Lung (tissue), 12 donors: ENCODE data around the gene LNX1. TPM values are rescaled to one million over a fixed set of nuclear protein-coding genes. Genes with fewer than 3 reads are reported as not detected.
A peak's percentile ranks its signal among the peaks of the same experiment; 100 is the strongest.

Source experiments
- ATAC-seq: fragments of 200-7000 bp; cut with Tn5 transposase; one replicate; pipeline ENCODE4 v1.9.1; 2020; ENCODE audit warnings: moderate number of reproducible peaks; ENCODE audit not compliant: insufficient read depth, low FRiP score
- DNase-seq, 3 donors: peaks; one replicate each; pipeline ENCODE4 v3.0.0-alpha.2; 2013 to 2017
- H3K27ac ChIP-seq, 2 donors: one replicate each; pipeline ENCODE4 v1.5.1; 2013; ENCODE audit warnings: mild to moderate bottlenecking in 2 of 2, moderate library complexity in 2 of 2, control low read depth in 1 of 2, inconsistent platforms in 1 of 2, low read depth in 1 of 2, low read length in 1 of 2
- H3K27me3 ChIP-seq, 3 donors: one replicate each; pipeline ENCODE4 v1.5.1; 2013; ENCODE audit warnings: low read length in 2 of 3; ENCODE audit not compliant: control insufficient read depth in 3 of 3, insufficient read depth in 3 of 3
- H3K36me3 ChIP-seq, 4 donors: one replicate each; pipeline ENCODE4 v1.5.1; 2013; ENCODE audit warnings: low read length in 4 of 4, mild to moderate bottlenecking in 1 of 4, moderate library complexity in 1 of 4; ENCODE audit not compliant: control insufficient read depth in 4 of 4, insufficient read depth in 4 of 4
- H3K4me1 ChIP-seq, 5 donors: one replicate each; pipeline ENCODE4 v1.5.1; 2013; ENCODE audit warnings: low read length in 5 of 5, mild to moderate bottlenecking in 2 of 5, moderate library complexity in 1 of 5; ENCODE audit not compliant: control insufficient read depth in 5 of 5, insufficient read depth in 5 of 5
- H3K4me3 ChIP-seq: one replicate; pipeline ENCODE4 v1.5.1; 2013; ENCODE audit warnings: mild to moderate bottlenecking, control low read depth, moderate library complexity
- H3K9ac ChIP-seq, 2 donors: one replicate each; pipeline ENCODE4 v1.5.1; 2013; ENCODE audit warnings: low read length in 2 of 2, control low read depth in 1 of 2; ENCODE audit not compliant: insufficient read depth in 1 of 2
- H3K9me3 ChIP-seq, 4 donors: one replicate each; pipeline ENCODE4 v1.5.1; 2013; ENCODE audit warnings: low read length in 3 of 4, mild to moderate bottlenecking in 1 of 4, moderate library complexity in 1 of 4; ENCODE audit not compliant: control insufficient read depth in 4 of 4, insufficient read depth in 3 of 4
- WGBS, 2 donors: extraction: QIAGEN DNeasy Blood & Tissue Kit; methylation state at CpG; one replicate each; pipeline ENCODE4 v1.1.7; 2013; 5-methylcytosine and 5-hydroxymethylcytosine counted together
- polyA plus RNA-seq, 2 donors: library from polyadenylated mRNA; stranded (reverse); fragments of 200-250 nt; gene quantifications; one replicate each; pipeline ENCODE4 v1.2.1, GENCODE V29; 2013
- total RNA-seq, 2 donors: library from RNA; depleted of rRNA in 1 of 2; stranded (reverse); fragments of >200 nt in 1 of 2; gene quantifications; one replicate each; pipeline ENCODE4 v1.2.1, GENCODE V29; 2014 to 2021
- TF ChIP-seq, protein P1 (sequence below): IDR thresholded peaks from 2 replicates; pipeline ENCODE4 v1.5.1; 2012; ENCODE audit warnings: mild to moderate bottlenecking; ENCODE audit errors: control extremely low read depth, extremely low read depth
- donor health status: control.
- donor health status: control.
- donor health status: Bipolar disorder and iron deficiency.
- donor health status: healthy.
- donor health status: DM: yes; HTN: yes; CAD: no.

The LNX1 gene
- total and polyA plus RNA-seq, 4 donors, result 1.4 to 5.2 (median 3.2) TPM

- Histone ChIP-seq H3K4me3 (no peak overlapping the region), H3K27me3 (no peaks in the 10 kb centered on the region), H3K4me1 (peaks cover 3 to 36% (median 6%) of the 10 kb centered on the region in 5 donors), H3K9me3 (peaks cover 0 to 3% (median 0%) of the 10 kb centered on the region in 4 donors), H3K9ac (no peak overlapping the region), H3K27ac (no peak overlapping the region), H3K36me3 (no peaks in the 10 kb centered on the region)
- DNase-seq, result no peak
- TF ChIP-seq, protein P1, sequence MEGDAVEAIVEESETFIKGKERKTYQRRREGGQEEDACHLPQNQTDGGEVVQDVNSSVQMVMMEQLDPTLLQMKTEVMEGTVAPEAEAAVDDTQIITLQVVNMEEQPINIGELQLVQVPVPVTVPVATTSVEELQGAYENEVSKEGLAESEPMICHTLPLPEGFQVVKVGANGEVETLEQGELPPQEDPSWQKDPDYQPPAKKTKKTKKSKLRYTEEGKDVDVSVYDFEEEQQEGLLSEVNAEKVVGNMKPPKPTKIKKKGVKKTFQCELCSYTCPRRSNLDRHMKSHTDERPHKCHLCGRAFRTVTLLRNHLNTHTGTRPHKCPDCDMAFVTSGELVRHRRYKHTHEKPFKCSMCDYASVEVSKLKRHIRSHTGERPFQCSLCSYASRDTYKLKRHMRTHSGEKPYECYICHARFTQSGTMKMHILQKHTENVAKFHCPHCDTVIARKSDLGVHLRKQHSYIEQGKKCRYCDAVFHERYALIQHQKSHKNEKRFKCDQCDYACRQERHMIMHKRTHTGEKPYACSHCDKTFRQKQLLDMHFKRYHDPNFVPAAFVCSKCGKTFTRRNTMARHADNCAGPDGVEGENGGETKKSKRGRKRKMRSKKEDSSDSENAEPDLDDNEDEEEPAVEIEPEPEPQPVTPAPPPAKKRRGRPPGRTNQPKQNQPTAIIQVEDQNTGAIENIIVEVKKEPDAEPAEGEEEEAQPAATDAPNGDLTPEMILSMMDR, result no peak
- 88 to 89% methylated on average over 3 of the region's 3 CpGs for WGBS, 2 donors
- no peak for ATAC-seq
These were observed 45.2 kb downstream of the LNX1 start for GRCh38 chr4:53545942-53546581.

- Histone ChIP-seq H3K9ac (no peak overlapping the region), H3K4me1 (peaks cover 2 to 38% (median 6%) of the 10 kb centered on the region in 5 donors), H3K9me3 (peaks cover 0 to 3% (median 0%) of the 10 kb centered on the region in 4 donors), H3K4me3 (no peak overlapping the region), H3K27me3 (no peaks in the 10 kb centered on the region), H3K27ac (no peak overlapping the region), H3K36me3 (no peaks in the 10 kb centered on the region)
- DNase-seq (peak in 1 of 3 donors; percentile 38), ATAC-seq (no peak)
- 82 to 100% methylated on average over 1 of the region's 1 CpG for WGBS, 2 donors
- TF ChIP-seq, protein P1, result no peak
These were observed 46.0 kb downstream of the LNX1 start for GRCh38 chr4:53545273-53545672.

DNA sequence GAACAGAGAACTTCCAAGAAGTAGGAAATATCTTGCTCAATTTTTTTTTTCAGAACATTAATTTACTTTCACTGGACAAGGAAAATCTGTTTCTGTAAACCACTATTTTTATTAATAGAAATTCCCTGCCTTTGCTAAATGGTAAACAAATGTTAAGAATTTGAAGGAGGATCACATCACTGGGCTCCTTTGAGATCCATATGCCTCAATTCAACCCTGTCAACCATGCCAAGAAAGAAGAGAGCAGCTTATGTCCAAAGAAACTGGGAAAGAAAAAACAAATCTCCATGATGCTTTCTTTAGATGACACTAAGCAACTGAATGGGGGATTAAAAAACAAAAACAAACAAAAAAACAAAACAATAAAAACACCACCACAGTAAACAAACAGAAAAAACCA, 47.7 kb downstream of the LNX1 start:
- no peak for ATAC-seq
- H3K9ac ChIP-seq, result no peak overlapping the region

More for the DNA sequence above, 47.7 kb downstream of the LNX1 start:
- DNase-seq, result peak in 2 of 3 donors; percentile 52 to 70
- Histone ChIP-seq H3K9me3 (peaks cover 0 to 2% (median 0%) of the 10 kb centered on the region in 4 donors), H3K4me3 (no peak overlapping the region), H3K4me1 (peaks cover 2 to 38% (median 6%) of the 10 kb centered on the region in 5 donors), H3K27ac (no peak overlapping the region), H3K36me3 (no peaks in the 10 kb centered on the region), H3K27me3 (no peaks in the 10 kb centered on the region)
- TF ChIP-seq, protein P1, result no peak
